Endothelial cell of umbilical vein (primary cell): Measurements from ENCODE around the gene MAST4. TPM values are rescaled to one million over a fixed set of nuclear protein-coding genes. Genes with fewer than 3 reads are reported as not detected.

Experiments used
- BruUV-seq: library from RNA; stranded (reverse); fragments of 400-500 nt; replicated peaks from 2 replicates; lab custom pipeline; 2021; lab: Mats Ljungman, UMichigan
- CTCF ChIA-PET: fragments of 300-600, 350-600 bp; sonication (Branson Sonifier 250); formaldehyde crosslinking; loops from one replicate; lab custom pipeline; 2021; ENCODE audit warnings: antibody characterized with exemption, inconsistent platforms; lab: Charles Lee
- POLR2A ChIA-PET: fragments of 300-600, 350-600 bp; sonication (Branson Sonifier 250); formaldehyde crosslinking; loops from one replicate; lab custom pipeline; 2021; ENCODE audit warnings: antibody characterized with exemption, inconsistent platforms; lab: Charles Lee
- DNase-seq: peaks from one replicate; pipeline ENCODE4 v3.0.0-alpha.2; 2011; ENCODE audit warnings: low read depth, low spot score
- FAIRE-seq: peaks from 2 replicates; lab custom pipeline; 2011; peaks lifted over from hg19 to GRCh38; lab: Jason Lieb, UNC
- H2AFZ ChIP-seq: 2 replicates; pipeline ENCODE4 v1.6.0; 2012; ENCODE audit warnings: low read depth, low read length, control low read depth, inconsistent platforms
- H3K27ac ChIP-seq: 2 replicates; pipeline ENCODE4 v1.5.1; 2011; ENCODE audit warnings: low read depth, mild to moderate bottlenecking, control low read depth, low read length, moderate library complexity; ENCODE audit not compliant: insufficient read depth
- H3K27me3 ChIP-seq, 2 experiments: 2 replicates each; pipeline versions ENCODE4 v1.6.0 to v1.6.1; 2011; ENCODE audit warnings: low read length in 2 of 2, mixed read lengths in 1 of 2; ENCODE audit not compliant: control insufficient read depth in 2 of 2, insufficient read depth in 2 of 2
- H3K36me3 ChIP-seq, 2 experiments: 2 replicates in 1 of 2; 3 replicates in 1 of 2; pipeline ENCODE4 v1.5.1; 2011; ENCODE audit warnings: low read length in 2 of 2, mild to moderate bottlenecking in 1 of 2, moderate library complexity in 1 of 2; ENCODE audit not compliant: control insufficient read depth in 2 of 2, insufficient read depth in 2 of 2; ENCODE audit errors: extremely low read depth in 1 of 2
- H3K4me1 ChIP-seq: 3 replicates; pipeline ENCODE4 v1.5.1; 2011; ENCODE audit warnings: mild to moderate bottlenecking, low read length; ENCODE audit not compliant: control insufficient read depth, insufficient read depth; ENCODE audit errors: extremely low read depth
- H3K4me2 ChIP-seq: 2 replicates; pipeline ENCODE4 v1.6.1; 2011; ENCODE audit warnings: low read length, control low read depth, mixed read lengths; ENCODE audit not compliant: insufficient read depth
- H3K4me3 ChIP-seq, 3 experiments: fragments of 200-600 bp in 1 of 3; sonication (generic), shearing (Covaris generic) in 1 of 3; replicated peaks in 1 of 3; 2 replicates each; pipeline ENCODE4 v1.5.1; 2011 to 2016; ENCODE audit warnings: control low read depth in 3 of 3, low read length in 3 of 3, mild to moderate bottlenecking in 2 of 3, inconsistent platforms in 1 of 3, low read depth in 1 of 3, moderate library complexity in 1 of 3; ENCODE audit not compliant: insufficient read depth in 1 of 3
- H3K79me2 ChIP-seq: 2 replicates; pipeline ENCODE4 v1.6.0; 2012; ENCODE audit warnings: low read length, inconsistent platforms; ENCODE audit not compliant: control insufficient read depth, insufficient read depth
- H3K9ac ChIP-seq: replicated peaks from 2 replicates; pipeline ENCODE3; 2011; ENCODE audit warnings: low read length, control low read depth; ENCODE audit not compliant: insufficient read depth; ENCODE audit errors: extremely low read depth
- H3K9me1 ChIP-seq: replicated peaks from 3 replicates; pipeline ENCODE4 v1.6.0; 2011; ENCODE audit warnings: mild to moderate bottlenecking, low read length; ENCODE audit not compliant: control insufficient read depth, insufficient read depth; ENCODE audit errors: extremely low read depth
- H3K9me3 ChIP-seq: replicated peaks from 2 replicates; pipeline ENCODE4 v1.5.1; 2012; ENCODE audit warnings: low read length, inconsistent platforms; ENCODE audit not compliant: control insufficient read depth, insufficient read depth
- H4K20me1 ChIP-seq: replicated peaks from 2 replicates; pipeline ENCODE3; 2011; ENCODE audit warnings: mild to moderate bottlenecking, low read length; ENCODE audit not compliant: control insufficient read depth, insufficient read depth; ENCODE audit errors: extremely low read depth
- EZH2 ChIP-seq: IDR thresholded peaks from 2 replicates; pipeline ENCODE4 v1.6.1; 2012; ENCODE audit warnings: borderline replicate concordance, low read depth, mild to moderate bottlenecking, moderate library complexity, low read length, inconsistent platforms; ENCODE audit not compliant: severe bottlenecking
- FOS ChIP-seq: IDR thresholded peaks from 2 replicates; pipeline ENCODE4 v1.6.1; 2011; ENCODE audit warnings: mild to moderate bottlenecking, low read length, moderate library complexity, borderline replicate concordance; ENCODE audit not compliant: insufficient read depth
- GATA2 ChIP-seq: IDR thresholded peaks from 2 replicates; pipeline ENCODE4 v1.7.0; 2011; ENCODE audit warnings: low read depth, mild to moderate bottlenecking, moderate library complexity, mixed read lengths, low read length; ENCODE audit not compliant: insufficient read length, insufficient read depth
- JUN ChIP-seq: IDR thresholded peaks from 2 replicates; pipeline ENCODE4 v1.6.1; 2011; ENCODE audit warnings: borderline replicate concordance, low read depth; ENCODE audit not compliant: insufficient read length, insufficient read depth
- MAX ChIP-seq: IDR thresholded peaks from 2 replicates; pipeline ENCODE4 v1.6.1; 2011; ENCODE audit not compliant: insufficient read depth, insufficient read length
- MYC ChIP-seq: IDR thresholded peaks from one replicate; pipeline ENCODE4 v1.6.1; 2011; ENCODE audit warnings: mild to moderate bottlenecking, low read depth, low read length
- POLR2A ChIP-seq: IDR thresholded peaks from 2 replicates; pipeline ENCODE4 v1.6.1; 2012; ENCODE audit warnings: low read depth, mild to moderate bottlenecking, control low read depth, low read length
- POLR2AphosphoS5 ChIP-seq: IDR thresholded peaks from 2 replicates; pipeline ENCODE4 v1.6.1; 2012; ENCODE audit warnings: low read depth, mild to moderate bottlenecking, control low read depth, low read length, moderate library complexity; ENCODE audit not compliant: insufficient read depth
- dilution Hi-C: fragments of 300-500 bp; cut with MboI; formaldehyde crosslinking; loops from one replicate; pipeline ENCODE4 v1.15.0; 2019; ENCODE audit warnings: low sequenced_read_pairs; ENCODE audit not compliant: extremely low pct_ligation_motif_present
- intact Hi-C: fragments of 100-400 bp; cut with micrococcal nuclease; formaldehyde crosslinking; loops from one replicate; pipeline ENCODE4 v1.10.0; 2022
- polyA plus RNA-seq, 4 experiments: library from polyadenylated mRNA; depleted of rRNA in 3 of 4; stranded (reverse) in 3 of 4; unstranded in 1 of 4; fragments of >200 nt; gene quantifications; 2 replicates each; pipeline versions ENCODE4 v1.2.1 to v1.2.3, GENCODE V29; 2011 to 2012; ENCODE audit warnings: missing spikeins in 1 of 4
- total RNA-seq: library from RNA; stranded (reverse); gene quantifications from 2 replicates; pipeline ENCODE4 v1.2.3, GENCODE V29; 2021
- TF ChIP-seq, protein P1 (sequence below), 2 donors: IDR thresholded peaks; 1 replicate in 1 of 2; 2 replicates in 1 of 2; pipeline ENCODE4 v1.5.1; 2011; ENCODE audit warnings: low read length in 2 of 2, mild to moderate bottlenecking in 2 of 2, moderate library complexity in 2 of 2, control low read depth in 1 of 2, inconsistent platforms in 1 of 2, low read depth in 1 of 2; ENCODE audit not compliant: insufficient read depth in 1 of 2; ENCODE audit errors: extremely low read depth in 1 of 2

The MAST4 gene
- total and polyA plus RNA-seq, 2 donors (not counting 3 experiments of a cell fraction or from before 2014, with no cell fraction given), result 40.2 to 116 TPM

GRCh38 chr5:67095346-67096171 is 499.4 kb downstream of the MAST4 start:
- DNase-seq, result peak; percentile 78
- peaks cover 2 to 6% of the 10 kb centered on the region in 2 experiments for H3K36me3 ChIP-seq
- ChIA-PET CTCF (interaction anchor here (0.9 to 1.8 kb wide), 4 partner anchors 11 to 281 kb away, joined by 3 to 5 read pairs (median 5); no protein-coding TSS in a partner anchor), POLR2A (interaction anchor here (0.7 kb wide), 1 partner anchor 24 kb away, joined by 3 read pairs; no protein-coding TSS in a partner anchor)
- peaks cover 2% of the 10 kb centered on the region for H3K79me2 ChIP-seq
- H3K27ac ChIP-seq, result no peak overlapping the region
- no peaks in the 10 kb centered on the region for H4K20me1 ChIP-seq
- dilution Hi-C loops, result no loop called here
- H3K9me1 ChIP-seq, result no peaks in the 10 kb centered on the region
- no TSS peak for BruUV-seq
- H3K4me1 ChIP-seq, result peaks cover 17% of the 10 kb centered on the region
- H3K4me3 ChIP-seq, result no peak overlapping the region
- TF ChIP-seq POLR2A (no peak), FOS (no peak), MYC (no peak), GATA2 (no peak), EZH2 (no peak), POLR2AphosphoS5 (no peak), JUN (no peak), MAX (no peak)
- TF ChIP-seq, protein P1, sequence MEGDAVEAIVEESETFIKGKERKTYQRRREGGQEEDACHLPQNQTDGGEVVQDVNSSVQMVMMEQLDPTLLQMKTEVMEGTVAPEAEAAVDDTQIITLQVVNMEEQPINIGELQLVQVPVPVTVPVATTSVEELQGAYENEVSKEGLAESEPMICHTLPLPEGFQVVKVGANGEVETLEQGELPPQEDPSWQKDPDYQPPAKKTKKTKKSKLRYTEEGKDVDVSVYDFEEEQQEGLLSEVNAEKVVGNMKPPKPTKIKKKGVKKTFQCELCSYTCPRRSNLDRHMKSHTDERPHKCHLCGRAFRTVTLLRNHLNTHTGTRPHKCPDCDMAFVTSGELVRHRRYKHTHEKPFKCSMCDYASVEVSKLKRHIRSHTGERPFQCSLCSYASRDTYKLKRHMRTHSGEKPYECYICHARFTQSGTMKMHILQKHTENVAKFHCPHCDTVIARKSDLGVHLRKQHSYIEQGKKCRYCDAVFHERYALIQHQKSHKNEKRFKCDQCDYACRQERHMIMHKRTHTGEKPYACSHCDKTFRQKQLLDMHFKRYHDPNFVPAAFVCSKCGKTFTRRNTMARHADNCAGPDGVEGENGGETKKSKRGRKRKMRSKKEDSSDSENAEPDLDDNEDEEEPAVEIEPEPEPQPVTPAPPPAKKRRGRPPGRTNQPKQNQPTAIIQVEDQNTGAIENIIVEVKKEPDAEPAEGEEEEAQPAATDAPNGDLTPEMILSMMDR (IDR thresholded peaks at IDR 0.05; ENCODE audit: extremely low read depth in 1 of 2, insufficient read depth in 1 of 2, low read depth in 1 of 2, low read length in 2 of 2), result no peak
- H3K4me2 ChIP-seq, result peak overlapping the region; percentile 1
- intact Hi-C loops, result loop anchor here (2.0 to 5.0 kb wide), 2 partner anchors 91 to 288 kb away; no protein-coding TSS in a partner anchor
- no peaks in the 10 kb centered on the region for H3K9me3 ChIP-seq
- no peak for FAIRE-seq
- H2AFZ ChIP-seq, result no peak overlapping the region
- peak overlapping the region; percentile 10 for H3K9ac ChIP-seq
- no peaks in the 10 kb centered on the region for H3K27me3 ChIP-seq
